GM10248 (cell line): ENCODE results near the gene GSK3B.
"Not testable (repeated sequence)": the region's sequence is repeated elsewhere in the genome, so short reads cannot be mapped to it uniquely, and the experiment has no call there.

Source experiments
- CTCF ChIA-PET: fragments of 300-600 bp; sonication (Branson Sonifier 250); formaldehyde crosslinking; extraction: SDS; loops from one replicate; lab custom pipeline; 2021; ENCODE audit warnings: antibody characterized with exemption; lab: Yijun Ruan, JAX
- POLR2A ChIA-PET: fragments of 350-650 bp; sonication (Branson Sonifier 250); formaldehyde crosslinking; extraction: SDS; loops from one replicate; lab custom pipeline; 2020; ENCODE audit warnings: antibody characterized with exemption; lab: Yijun Ruan, JAX
- DNase-seq: peaks from one replicate; pipeline ENCODE4 v3.0.0; 2012; ENCODE audit errors: extremely low spot score
- CTCF ChIP-seq: IDR thresholded peaks from 2 replicates; pipeline ENCODE4 v1.5.1; 2012; ENCODE audit warnings: mild to moderate bottlenecking, low read depth; ENCODE audit errors: extremely low read depth, missing control alignments, control extremely low read depth

Gene GSK3B

GRCh38 chr3:120021523-120021922, 72.7 kb downstream of the GSK3B start:
- no peak for TF ChIP-seq CTCF
- DNase-seq, result no peak
- CTCF ChIA-PET, result interaction anchor here (1.1 to 1.4 kb wide), 2 partner anchors 8 to 12 kb away, joined by 3 read pairs; no protein-coding TSS in a partner anchor
- POLR2A ChIA-PET, result interaction anchor here (1.2 kb wide), 2 partner anchors 31 to 74 kb away, joined by 3 to 4 read pairs; no protein-coding TSS in a partner anchor

- POLR2A ChIA-PET, result no interaction called here
- CTCF ChIA-PET, result no interaction called here
- no peak for TF ChIP-seq CTCF
- DNase-seq, result no peak
Observed at GRCh38 chr3:120018299-120018698, 75.9 kb downstream of the GSK3B start.

- no peak for DNase-seq
- ChIA-PET POLR2A (no interaction called here), CTCF (no interaction called here)
- no peak for TF ChIP-seq CTCF
Observed at GRCh38 chr3:120017692-120018091, 76.6 kb downstream of the GSK3B start.

GRCh38 chr3:120013481-120013880, 80.8 kb downstream of the GSK3B start:
- ChIA-PET CTCF (no interaction called here), POLR2A (no interaction called here)
- TF ChIP-seq CTCF, result no peak
- no peak for DNase-seq

GRCh38 chr3:120005741-120006140, 88.5 kb downstream of the GSK3B start:
- POLR2A ChIA-PET, result not testable (repeated sequence)

GRCh38 chr3:120004008-120004498, 90.2 kb downstream of the GSK3B start:
- CTCF ChIA-PET, DNase-seq: not testable (repeated sequence)

More at GRCh38 chr3:120005741-120006140, 88.5 kb downstream of the GSK3B start:
- DNase-seq, result not testable (repeated sequence)
- CTCF ChIA-PET, result interaction anchor here (1.5 kb wide), 1 partner anchor 15 kb away, joined by 4 read pairs; no protein-coding TSS in a partner anchor

GRCh38 chr3:119998166-119998565, 96.1 kb downstream of the GSK3B start:
- POLR2A ChIA-PET, result no interaction called here
- CTCF ChIA-PET, result interaction anchor here (0.9 kb wide), 1 partner anchor 9 kb away, joined by 3 read pairs; no protein-coding TSS in a partner anchor
- DNase-seq, result no peak
- no peak for TF ChIP-seq CTCF

More at GRCh38 chr3:120004008-120004498, 90.2 kb downstream of the GSK3B start:
- POLR2A ChIA-PET, result not testable (repeated sequence)
